Breast epithelium (tissue), 3 donors: ENCODE data around the gene ABCC5.
A peak's percentile ranks its signal among the peaks of the same experiment; 100 is the strongest.

ENCODE experiments used
- POLR2AphosphoS5 ChIP-seq, 3 donors: sonication (generic); formaldehyde crosslinking; IDR thresholded peaks; one replicate each; pipeline ENCODE4 v1.6.1; 2017; ENCODE audit warnings: antibody characterized with exemption in 3 of 3
- TF ChIP-seq, protein P1 (sequence below), 3 donors: fragments of 450-650 bp; IDR thresholded peaks; one replicate each; pipeline ENCODE4 v1.5.1; 2016 to 2017; ENCODE audit warnings: antibody characterized with exemption in 3 of 3, mild to moderate bottlenecking in 3 of 3, moderate library complexity in 3 of 3

DNA sequence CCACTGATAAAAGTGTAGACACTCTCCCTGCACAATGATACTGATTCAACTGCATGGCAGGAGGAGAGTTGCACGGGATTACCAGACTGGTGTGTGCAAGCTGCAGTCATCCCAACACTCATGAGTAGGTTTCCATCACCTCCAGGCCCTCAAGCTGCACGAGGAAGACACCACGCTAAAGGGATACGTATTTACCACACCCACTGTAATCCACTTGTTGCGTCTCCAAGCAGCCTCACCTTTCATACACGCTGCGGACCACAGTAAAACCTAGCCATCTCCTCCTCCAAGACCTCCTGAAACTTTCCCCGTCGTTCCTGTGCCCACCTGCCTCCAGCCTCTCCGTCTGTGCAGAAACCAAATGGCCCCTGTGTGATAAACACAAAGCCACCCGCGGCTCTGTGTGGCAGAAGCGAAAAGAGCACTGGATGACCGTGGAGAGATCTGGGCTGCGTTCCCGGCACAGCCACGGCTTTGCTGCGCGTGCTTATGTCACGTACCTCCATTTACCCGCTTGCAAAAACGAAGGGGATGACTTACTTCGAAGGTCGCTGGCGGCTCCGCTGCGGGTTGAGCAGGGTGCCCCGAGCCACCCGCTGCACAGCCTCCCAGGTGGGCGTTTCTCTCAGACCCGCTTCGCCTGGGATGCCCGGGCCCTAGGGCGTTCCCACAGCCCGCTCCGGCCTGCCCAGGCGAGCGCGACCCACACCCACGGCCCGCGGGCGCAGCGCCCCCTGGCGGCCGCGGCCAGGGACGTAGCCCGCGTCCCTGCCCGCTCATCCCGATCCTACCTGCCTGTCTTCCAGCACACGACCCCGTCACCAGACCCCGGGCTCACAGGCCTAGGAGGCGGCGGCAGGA, 643 bp downstream of the ABCC5 start:
- TF ChIP-seq, protein P1, sequence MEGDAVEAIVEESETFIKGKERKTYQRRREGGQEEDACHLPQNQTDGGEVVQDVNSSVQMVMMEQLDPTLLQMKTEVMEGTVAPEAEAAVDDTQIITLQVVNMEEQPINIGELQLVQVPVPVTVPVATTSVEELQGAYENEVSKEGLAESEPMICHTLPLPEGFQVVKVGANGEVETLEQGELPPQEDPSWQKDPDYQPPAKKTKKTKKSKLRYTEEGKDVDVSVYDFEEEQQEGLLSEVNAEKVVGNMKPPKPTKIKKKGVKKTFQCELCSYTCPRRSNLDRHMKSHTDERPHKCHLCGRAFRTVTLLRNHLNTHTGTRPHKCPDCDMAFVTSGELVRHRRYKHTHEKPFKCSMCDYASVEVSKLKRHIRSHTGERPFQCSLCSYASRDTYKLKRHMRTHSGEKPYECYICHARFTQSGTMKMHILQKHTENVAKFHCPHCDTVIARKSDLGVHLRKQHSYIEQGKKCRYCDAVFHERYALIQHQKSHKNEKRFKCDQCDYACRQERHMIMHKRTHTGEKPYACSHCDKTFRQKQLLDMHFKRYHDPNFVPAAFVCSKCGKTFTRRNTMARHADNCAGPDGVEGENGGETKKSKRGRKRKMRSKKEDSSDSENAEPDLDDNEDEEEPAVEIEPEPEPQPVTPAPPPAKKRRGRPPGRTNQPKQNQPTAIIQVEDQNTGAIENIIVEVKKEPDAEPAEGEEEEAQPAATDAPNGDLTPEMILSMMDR (IDR thresholded peaks at IDR 0.05): peak in 2 of 3 donors; percentile 77 to 92
- TF ChIP-seq POLR2AphosphoS5 (IDR thresholded peaks at IDR 0.05): no peak
